Stimulated activated CD4-positive, alpha-beta T cell treated with anti-CD3 and anti-CD28 coated beads, Interleukin-4, amount 100 ng/mL, for 1 hour (primary cell): ENCODE measurements around the gene CNNM1.

ENCODE experiments used
- DNase-seq: peaks from one replicate; pipeline ENCODE4 v3.0.0-alpha.2; 2020

CNNM1 gene

DNA sequence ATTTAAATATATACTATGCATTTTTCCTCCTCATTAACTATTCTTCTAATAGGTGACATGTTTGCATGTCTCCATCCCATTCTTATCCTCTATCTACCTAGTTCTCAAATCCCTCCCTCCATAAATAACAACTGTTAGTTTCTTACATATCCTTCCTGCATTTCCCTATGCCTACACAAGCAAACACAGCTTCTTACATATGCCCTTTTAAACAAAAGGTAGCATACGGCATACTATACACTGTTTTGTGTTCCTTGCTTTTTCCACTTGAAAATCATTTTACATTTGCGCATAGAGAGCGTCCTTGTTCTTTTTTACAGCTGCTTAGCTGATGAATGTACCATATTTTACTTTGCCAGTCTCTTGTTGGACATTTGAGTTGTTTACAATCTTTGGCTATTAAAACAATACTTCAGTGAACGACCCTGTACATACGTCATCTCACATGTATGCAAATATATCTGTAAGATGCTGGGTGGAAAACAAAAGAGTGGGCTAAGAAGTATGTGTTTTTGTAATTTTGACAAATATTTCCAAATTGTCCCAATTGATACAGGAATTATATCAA is 93.5 kb downstream of the CNNM1 start:
- DNase-seq, result no peak

GRCh38 chr10:99424656-99425055 is 95.5 kb downstream of the CNNM1 start:
- DNase-seq, result no peak

- DNase-seq, result no peak
These were observed 96.0 kb downstream of the CNNM1 start for GRCh38 chr10:99425204-99425603.

DNA sequence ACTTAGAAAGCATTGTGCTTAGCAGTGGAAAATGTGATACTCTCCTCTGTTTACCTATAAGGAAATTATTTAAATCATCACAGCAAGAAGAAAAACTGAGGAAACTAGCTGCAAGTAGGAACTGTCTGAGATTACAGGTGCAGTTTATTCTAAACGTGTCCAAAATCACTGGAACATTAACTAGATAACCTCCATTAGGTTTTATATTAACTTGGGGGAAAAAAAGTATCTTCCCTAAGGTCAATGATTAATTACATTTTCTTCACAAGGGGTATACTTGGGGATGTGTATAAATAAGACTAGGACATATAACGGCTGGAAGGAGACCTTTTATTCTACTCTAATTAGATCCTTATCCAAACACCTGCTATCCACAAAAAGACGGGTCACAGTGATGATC is 97.5 kb downstream of the CNNM1 start:
- DNase-seq, result no peak

- DNase-seq, result no peak
These were observed 98.5 kb downstream of the CNNM1 start for GRCh38 chr10:99427566-99428190.

DNA sequence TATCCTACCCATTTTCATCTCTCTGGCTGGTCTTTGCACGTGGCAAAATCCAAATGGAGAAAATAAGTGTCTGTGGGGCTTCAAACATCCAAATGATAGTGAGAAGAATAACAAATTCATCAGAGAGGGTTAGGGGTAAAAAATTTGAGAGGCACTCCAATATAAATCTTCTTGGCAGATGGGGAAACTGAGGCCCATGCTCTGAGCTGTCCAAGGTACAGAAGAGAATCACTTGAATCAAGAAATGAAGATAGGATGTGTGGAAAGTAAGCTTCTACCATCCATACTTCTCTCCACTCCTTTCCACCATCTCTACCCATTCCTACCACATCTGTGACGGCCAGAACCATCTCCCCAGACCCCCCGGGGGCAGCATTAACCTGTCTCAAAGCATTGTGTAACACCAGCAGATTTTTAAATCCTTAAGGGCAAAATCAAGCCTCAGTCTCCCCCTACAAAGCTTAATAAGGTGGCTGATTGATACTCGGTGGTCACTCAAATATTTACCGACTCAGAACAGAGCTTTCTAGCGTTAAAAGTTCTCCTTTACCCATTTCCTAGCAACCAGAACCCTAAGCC is 100.5 kb downstream of the CNNM1 start:
- no peak for DNase-seq

DNA sequence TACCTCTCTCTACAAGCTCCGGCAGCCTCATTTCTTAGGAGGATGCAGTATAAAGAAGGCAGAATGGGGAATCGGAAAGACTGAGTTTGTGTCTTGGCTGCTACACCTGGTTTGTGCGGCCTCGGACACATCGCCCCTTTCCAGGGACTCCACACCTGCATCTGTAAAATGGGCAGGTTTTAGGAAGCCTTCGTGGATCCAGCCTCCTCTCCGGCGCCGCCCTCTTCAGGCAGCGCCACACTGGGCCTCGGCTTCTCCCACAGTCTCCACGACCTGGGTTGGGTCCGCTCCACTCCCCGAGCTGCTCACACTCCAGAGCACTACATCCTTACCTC is 100.9 kb downstream of the CNNM1 start:
- DNase-seq, result no peak

DNA sequence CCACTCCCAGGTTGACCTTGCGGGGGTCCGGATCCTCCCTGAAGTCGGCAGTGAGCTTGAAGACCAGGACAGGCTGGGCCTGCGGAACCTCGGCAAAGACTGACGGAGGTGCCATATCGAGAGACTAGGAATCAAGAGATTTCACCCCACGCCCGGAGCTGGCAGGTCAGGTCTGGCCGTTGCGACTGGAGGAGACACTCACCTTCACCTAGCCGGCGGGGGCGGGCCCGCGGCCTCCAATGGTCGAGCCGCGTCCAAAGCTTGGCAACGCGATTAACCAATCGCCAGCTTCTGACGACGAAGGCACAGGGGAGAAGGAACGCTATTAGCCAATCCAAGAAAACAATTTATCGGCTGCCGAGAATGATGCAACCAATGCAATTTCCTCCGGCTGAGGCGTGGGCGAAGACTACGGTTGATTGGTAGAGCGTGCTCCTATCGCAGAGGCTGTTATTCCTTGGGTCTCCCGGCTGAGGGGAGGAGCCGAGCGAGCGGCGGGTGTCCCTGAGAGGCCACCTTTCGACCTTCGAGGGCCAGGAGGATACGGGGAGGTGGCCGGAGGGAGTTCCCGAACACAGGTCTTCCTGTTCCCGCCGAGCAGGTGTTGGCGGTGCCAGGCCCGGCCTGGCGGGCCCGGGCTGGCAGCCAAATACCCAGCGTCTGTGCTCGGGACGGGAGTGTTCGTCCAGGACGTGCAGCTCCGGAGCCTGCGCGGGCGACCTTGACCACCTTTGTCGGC is 101.5 kb downstream of the CNNM1 start, which contains the start of gene GOT1:
GOT1 (minus strand) TSS at position 174 of the 739 bp plus-strand sequence; CDS start at position 115, 59 bp downstream.
- DNase-seq, result peak; percentile 93

DNA sequence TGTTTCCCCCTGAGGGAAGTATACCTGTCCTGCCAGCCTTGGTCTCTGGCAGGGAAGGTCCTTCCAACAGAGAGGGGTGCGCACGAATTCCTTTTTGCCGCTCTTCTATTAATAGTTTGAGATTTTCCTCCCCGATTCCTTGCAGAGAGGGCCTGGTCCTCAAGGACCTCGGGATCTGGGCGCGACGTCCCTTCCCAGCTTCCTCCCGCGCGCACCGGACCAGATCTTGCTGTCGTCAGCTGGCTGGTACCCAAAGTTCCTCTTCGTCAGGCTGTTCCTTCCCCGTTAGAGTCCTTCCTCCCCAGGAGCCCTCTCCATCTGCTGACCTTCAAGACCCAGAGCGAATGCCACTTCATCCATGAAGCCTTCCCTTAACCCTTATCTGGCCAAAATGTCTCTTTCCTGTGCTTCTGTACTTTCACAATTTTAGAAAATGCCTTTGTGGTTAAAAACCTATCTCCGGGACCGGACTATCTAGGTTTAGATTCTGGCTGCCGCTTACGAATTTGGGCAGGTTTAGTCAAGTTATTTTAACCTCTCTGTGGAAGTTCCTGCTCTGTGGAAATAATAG is 102.1 kb downstream of the CNNM1 start:
- DNase-seq, result peak; percentile 5

DNA sequence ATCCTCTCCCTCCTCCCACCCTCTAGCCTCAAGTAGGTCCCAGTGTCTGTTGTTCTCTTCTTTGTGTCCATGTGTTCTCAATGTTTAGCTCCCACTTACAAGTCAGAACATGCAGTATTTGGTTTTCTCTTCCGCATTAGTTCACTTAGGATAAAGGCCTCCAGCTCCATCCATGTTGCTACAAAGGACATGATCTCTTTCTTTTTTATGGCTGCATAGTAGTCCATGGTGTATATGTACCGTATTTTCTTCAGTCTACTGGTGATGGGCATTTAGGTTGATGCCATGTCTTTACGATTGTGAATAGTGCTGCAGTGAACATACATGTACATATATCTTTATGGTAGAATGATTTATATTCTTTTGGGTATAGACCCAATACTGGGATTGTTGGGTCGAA is 102.9 kb downstream of the CNNM1 start:
- DNase-seq, result no peak

DNA sequence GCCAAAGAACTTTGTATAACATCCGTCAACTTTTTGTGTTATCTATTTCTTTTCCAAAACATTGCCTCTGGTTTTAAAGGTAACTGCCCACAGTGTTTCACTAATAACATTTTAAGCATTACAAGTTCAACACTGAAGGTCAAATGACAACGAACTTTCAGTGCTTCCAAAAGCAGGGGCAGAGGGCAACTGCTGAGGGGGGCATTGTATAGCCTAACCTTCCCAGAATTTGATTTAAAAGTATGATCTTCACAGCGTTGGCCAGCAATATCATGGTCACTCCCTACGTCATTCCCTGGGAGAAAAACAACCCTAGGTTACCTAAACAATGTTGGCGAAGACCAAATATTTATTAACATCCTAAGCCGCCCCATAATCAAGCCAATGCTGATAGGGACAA is 103.7 kb downstream of the CNNM1 start:
- DNase-seq, result no peak

DNA sequence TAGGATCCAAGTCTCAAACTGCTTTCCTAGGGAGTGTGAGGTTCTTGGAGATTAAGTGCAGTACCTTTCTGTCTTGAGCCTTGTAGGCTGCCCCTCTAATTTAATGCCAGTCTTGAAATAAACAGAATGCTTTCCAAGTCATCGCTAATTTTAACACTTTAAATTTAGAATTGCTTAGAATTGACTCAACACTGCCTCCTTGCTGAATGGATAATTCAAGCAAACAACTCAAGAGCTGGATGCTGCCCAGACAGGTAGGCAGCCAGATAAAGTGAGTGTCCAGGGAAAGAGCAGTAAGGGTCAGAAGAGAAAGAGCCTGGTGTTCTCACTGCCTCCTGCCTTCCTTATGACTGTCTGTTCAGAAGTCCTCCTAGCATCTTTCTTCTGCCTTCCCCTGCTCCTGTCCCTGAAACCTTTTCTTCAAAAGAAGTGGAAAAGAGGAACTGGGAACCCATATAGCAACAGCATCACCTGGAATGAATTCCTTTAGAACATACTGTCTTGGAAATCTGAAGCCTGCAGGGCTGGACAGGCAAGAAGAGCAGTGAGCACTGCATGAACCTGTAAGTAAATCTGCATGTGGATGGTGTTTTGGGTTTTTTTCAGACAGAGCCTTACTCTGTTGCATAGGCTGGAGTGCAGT is 104.3 kb downstream of the CNNM1 start:
- DNase-seq, result no peak

DNA sequence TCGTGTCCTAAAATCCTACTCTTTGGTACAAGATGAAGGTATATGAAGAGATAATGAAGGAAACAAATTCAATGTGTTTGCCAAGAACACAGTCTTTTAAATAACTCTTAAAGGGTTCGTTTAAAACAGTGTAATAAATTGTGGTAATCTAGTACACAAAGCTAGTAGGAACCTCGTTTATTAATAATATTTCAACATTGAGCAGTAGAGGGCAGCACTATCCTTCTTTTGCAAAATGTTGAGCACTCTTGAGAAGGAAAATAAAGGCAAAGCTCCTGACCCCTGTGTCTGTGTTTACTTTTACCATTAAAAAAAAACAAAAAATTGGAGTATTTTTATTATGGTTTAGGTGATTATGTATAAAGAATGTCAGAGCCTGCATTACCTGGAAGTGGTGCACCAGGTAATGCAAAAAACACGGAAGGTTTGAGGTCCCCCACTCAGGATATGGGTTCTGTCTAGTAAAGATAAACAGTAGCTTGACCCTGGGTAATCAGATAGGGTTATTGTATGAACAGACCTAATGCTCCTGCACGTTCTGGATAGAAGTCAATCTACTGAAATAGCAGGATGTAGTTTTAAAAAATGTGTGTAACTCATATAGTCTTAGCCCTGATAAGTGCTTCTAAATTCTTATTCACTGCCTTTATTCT is 107.0 kb downstream of the CNNM1 start:
- DNase-seq, result no peak

GRCh38 chr10:99438890-99439289 is 109.7 kb downstream of the CNNM1 start:
- DNase-seq, result no peak

DNA sequence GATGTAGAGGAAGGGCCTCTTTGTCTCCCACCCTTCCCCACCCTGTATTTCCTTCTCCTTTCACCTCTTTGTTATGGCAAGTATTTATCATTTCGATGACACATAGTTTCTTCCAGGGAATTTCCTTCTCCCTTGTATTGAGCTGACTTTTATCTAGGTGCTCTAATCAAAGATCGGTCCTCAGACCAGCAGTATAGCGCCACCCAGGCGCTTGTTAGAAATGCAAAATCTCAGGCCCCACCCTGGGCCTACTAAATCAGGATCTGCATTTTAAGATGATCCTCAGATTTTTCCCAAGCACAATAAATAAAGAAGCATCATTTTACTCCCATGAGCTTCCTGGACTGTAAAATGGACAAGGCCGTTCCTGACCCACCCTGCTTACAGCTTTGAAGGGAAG is 113.2 kb downstream of the CNNM1 start:
- DNase-seq, result no peak

DNA sequence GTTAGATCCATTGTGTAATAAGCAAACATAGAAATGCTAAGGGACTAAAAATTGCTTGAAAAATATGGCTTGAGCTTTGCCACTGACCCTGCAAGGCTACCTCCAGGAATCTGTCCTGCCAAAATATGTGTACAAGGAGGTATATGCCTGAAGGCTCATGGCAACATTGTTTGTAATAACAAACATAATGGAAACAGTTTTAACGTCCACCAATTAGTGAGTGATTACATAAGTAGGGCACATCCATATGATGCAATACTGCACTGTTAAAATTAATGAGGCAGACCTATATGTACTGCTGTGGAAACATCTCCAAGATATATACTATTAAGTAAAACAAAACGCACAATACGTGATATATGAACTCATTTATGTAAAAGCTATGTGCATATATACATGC is 114.3 kb downstream of the CNNM1 start:
- DNase-seq, result no peak
